ENCODE results near the gene OPCML. TPM values are rescaled to one million over a fixed set of nuclear protein-coding genes. Genes with fewer than 3 reads are reported as not detected.
A peak's percentile ranks its signal among the peaks of the same experiment; 100 is the strongest.

OPCML gene
- total RNA-seq, 4 donors from 2014 or later: 0.06 to 0.83 (median 0.24) TPM

DNA sequence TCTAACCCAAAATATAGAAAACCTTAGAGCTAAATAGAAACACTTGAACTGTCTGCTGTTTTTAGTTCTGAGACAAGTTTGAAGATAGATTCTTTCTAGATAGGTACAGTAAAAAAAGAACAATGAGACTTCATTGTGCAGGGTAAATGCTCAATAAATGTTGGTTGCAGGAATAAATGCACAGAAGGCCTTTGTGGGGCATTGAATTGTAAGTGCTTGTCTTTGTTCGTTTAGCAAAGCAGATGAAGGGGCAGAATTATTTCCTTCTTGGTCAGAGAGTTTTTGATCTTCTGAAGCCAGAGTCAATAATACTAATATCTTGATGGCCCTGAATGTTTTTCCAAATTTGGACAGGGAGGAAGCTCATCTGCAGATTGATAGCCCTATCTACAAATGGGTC is 340.4 kb downstream of the OPCML start:
- DNase-seq (ENCODE audit: extremely low spot score): no peak
- no peaks in the 10 kb centered on the region for H3K36me3 ChIP-seq
- H3K27ac ChIP-seq (replicated peaks in 1 of 4): no peak overlapping the region
- H3K4me3 ChIP-seq: no peak overlapping the region
- H3K4me1 ChIP-seq: no peaks in the 10 kb centered on the region
- no peak for TF ChIP-seq CTCF (IDR thresholded peaks at IDR 0.05)
- no peak for TF ChIP-seq POLR2AphosphoS5 (IDR thresholded peaks at IDR 0.05)
- TF ChIP-seq EP300 (IDR thresholded peaks at IDR 0.05): no peak
- no peak for TF ChIP-seq POLR2A (IDR thresholded peaks at IDR 0.05; ENCODE audit: low read depth)
- 83% methylated on average over 1 of the region's 1 CpG for WGBS
- intact Hi-C loops (cut with DNase I): no loop called here
- no peaks in the 10 kb centered on the region for H3K9me3 ChIP-seq
- peaks cover 0 to 11% (median 0%) of the 10 kb centered on the region in 4 donors for H3K27me3 ChIP-seq

DNA sequence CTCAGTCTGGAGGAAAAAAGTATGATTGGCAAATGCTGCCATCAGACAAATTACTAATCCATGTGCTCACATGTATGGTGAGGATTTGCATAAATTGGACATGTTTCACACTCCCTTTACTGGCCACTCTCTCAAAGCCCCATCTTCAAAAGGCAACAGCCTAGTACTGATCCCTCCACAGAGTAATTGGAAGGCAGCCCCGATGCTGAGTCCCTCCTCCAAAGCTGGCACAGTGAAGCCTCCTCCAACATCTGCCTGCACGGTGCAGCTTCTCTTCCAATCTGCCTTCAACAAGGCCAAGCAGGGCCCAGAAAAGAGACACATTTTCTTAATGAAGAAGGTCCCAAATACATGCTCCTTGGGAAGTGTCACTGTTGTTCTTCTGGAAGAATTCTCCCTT is 350.6 kb downstream of the OPCML start:
- H3K36me3 ChIP-seq: no peaks in the 10 kb centered on the region
- H3K27ac ChIP-seq (replicated peaks in 1 of 4): no peak overlapping the region
- DNase-seq (ENCODE audit: extremely low spot score): peak; percentile 79
- H3K4me1 ChIP-seq: no peaks in the 10 kb centered on the region
- TF ChIP-seq CTCF (IDR thresholded peaks at IDR 0.05) (no peak), POLR2A (IDR thresholded peaks at IDR 0.05; ENCODE audit: low read depth) (no peak), POLR2AphosphoS5 (IDR thresholded peaks at IDR 0.05) (no peak), EP300 (IDR thresholded peaks at IDR 0.05) (no peak)
- 74% methylated on average over 2 of the region's 2 CpGs for WGBS
- intact Hi-C loops (cut with DNase I): no loop called here
- H3K27me3 ChIP-seq: peaks cover 0 to 21% (median 0%) of the 10 kb centered on the region in 4 donors
- no peaks in the 10 kb centered on the region for H3K9me3 ChIP-seq
- no peak overlapping the region for H3K4me3 ChIP-seq

GRCh38 chr11:133181066-133181465 is 351.2 kb downstream of the OPCML start:
- no peak overlapping the region for H3K4me3 ChIP-seq
- H3K9me3 ChIP-seq: no peaks in the 10 kb centered on the region
- peaks cover 0 to 21% (median 0%) of the 10 kb centered on the region in 4 donors for H3K27me3 ChIP-seq
- H3K27ac ChIP-seq (replicated peaks in 1 of 4): no peak overlapping the region
- 90% methylated on average over 10 of the region's 10 CpGs for WGBS
- intact Hi-C loops (cut with DNase I): no loop called here
- no peaks in the 10 kb centered on the region for H3K4me1 ChIP-seq
- no peaks in the 10 kb centered on the region for H3K36me3 ChIP-seq
- TF ChIP-seq POLR2AphosphoS5 (IDR thresholded peaks at IDR 0.05) (no peak), CTCF (IDR thresholded peaks at IDR 0.05) (no peak), POLR2A (IDR thresholded peaks at IDR 0.05; ENCODE audit: low read depth) (no peak)
- DNase-seq (ENCODE audit: extremely low spot score): peak; percentile 86

DNA sequence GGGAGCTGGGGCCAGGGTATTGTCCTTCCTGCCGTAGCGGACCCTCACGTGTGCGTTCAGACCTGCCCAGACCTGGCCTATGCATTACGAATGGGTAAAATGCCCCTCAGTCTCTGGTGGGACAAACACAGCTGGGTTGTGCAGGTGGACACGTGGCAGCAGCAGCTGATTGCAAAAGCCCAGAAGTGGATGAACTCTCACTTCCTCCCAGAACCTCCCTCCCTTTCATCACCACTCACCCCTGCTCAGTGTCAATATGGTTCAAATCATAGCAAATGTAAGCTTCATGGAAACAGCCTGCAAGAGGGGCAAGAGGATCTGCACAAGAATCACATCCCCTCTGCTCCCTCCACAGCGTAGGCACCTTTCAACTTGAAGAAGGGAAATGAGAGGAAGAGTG is 352.1 kb downstream of the OPCML start:
- Histone ChIP-seq H3K36me3 (no peaks in the 10 kb centered on the region), H3K4me3 (no peak overlapping the region), H3K4me1 (no peaks in the 10 kb centered on the region), H3K27ac (replicated peaks in 1 of 4) (no peak overlapping the region), H3K27me3 (peaks cover 0 to 21% (median 0%) of the 10 kb centered on the region in 4 donors), H3K9me3 (no peaks in the 10 kb centered on the region)
- DNase-seq (ENCODE audit: extremely low spot score): peak; percentile 64
- no peak for TF ChIP-seq CTCF (IDR thresholded peaks at IDR 0.05)
- no peak for TF ChIP-seq POLR2A (IDR thresholded peaks at IDR 0.05; ENCODE audit: low read depth)
- no peak for TF ChIP-seq EP300 (IDR thresholded peaks at IDR 0.05)
- no peak for TF ChIP-seq POLR2AphosphoS5 (IDR thresholded peaks at IDR 0.05)
- intact Hi-C loops (cut with DNase I): no loop called here
- 50% methylated on average over 1 of the region's 7 CpGs for WGBS

DNA sequence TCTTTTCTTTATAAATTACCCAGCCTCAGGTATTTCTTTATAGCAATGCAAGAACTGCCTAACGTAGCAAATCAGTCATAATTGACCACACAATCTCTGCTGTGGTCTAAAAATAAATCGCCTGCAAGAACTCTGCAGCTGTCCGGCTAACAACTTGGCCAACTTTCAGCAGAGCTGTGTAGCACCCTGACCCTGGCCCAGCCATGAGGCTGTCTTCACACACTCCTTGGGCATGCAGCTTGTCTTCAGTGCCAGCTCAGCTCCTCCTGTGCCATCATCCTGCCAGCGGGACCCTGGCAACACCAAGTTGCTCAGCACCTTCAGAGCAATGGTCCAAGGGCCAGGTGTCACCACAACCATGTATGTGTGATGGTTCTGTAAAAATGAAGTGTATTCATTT is 355.6 kb downstream of the OPCML start:
- DNase-seq (ENCODE audit: extremely low spot score): peak; percentile 87
- H3K4me1 ChIP-seq: no peaks in the 10 kb centered on the region
- H3K9me3 ChIP-seq: no peaks in the 10 kb centered on the region
- intact Hi-C loops (cut with DNase I): no loop called here
- no peak for TF ChIP-seq CTCF (IDR thresholded peaks at IDR 0.05)
- TF ChIP-seq POLR2AphosphoS5 (IDR thresholded peaks at IDR 0.05): no peak
- no peak for TF ChIP-seq POLR2A (IDR thresholded peaks at IDR 0.05; ENCODE audit: low read depth)
- no peak for TF ChIP-seq EP300 (IDR thresholded peaks at IDR 0.05)
- H3K27ac ChIP-seq (replicated peaks in 1 of 4): no peak overlapping the region
- no peaks in the 10 kb centered on the region for H3K36me3 ChIP-seq
- H3K27me3 ChIP-seq: peaks cover 0 to 21% (median 0%) of the 10 kb centered on the region in 4 donors
- 73% methylated on average over 3 of the region's 4 CpGs for WGBS
- H3K4me3 ChIP-seq: no peak overlapping the region

Data from esophagus muscularis mucosa (tissue), 4 donors.